HCT116 (cell line): ENCODE results near the gene KANK3.

Experiments used
- CTCF ChIP-seq, 3 experiments: fragments of 200-600 bp in 1 of 3; sonication (generic) in 1 of 3; IDR thresholded peaks in 2 of 3; conservative IDR thresholded peaks in 1 of 3; 2 replicates each; pipeline ENCODE4 v1.5.1; 2012 to 2017; ENCODE audit warnings: low read depth in 2 of 3, low read length in 2 of 3, antibody characterized with exemption in 1 of 3, borderline replicate concordance in 1 of 3, control low read depth in 1 of 3, mild to moderate bottlenecking in 1 of 3, mixed read lengths in 1 of 3, mixed run types in 1 of 3, moderate library complexity in 1 of 3; ENCODE audit not compliant: insufficient read depth in 1 of 3
- POLR2A ChIP-seq: IDR thresholded peaks from 2 replicates; pipeline ENCODE4 v1.7.0; 2011; ENCODE audit warnings: borderline replicate concordance; ENCODE audit not compliant: insufficient read depth, insufficient read length; ENCODE audit errors: extremely low read depth
- RAD21 ChIP-seq: IDR thresholded peaks from 2 replicates; pipeline ENCODE4 v1.6.1; 2012; ENCODE audit warnings: low read depth, mild to moderate bottlenecking
- SP1 ChIP-seq: IDR thresholded peaks from 2 replicates; pipeline ENCODE4 v1.6.1; 2012; ENCODE audit warnings: low read depth
- YY1 ChIP-seq: IDR thresholded peaks from 2 replicates; pipeline ENCODE4 v1.6.1; 2011; ENCODE audit warnings: low read length, low read depth, moderate library complexity, mild to moderate bottlenecking; ENCODE audit not compliant: insufficient replicate concordance; ENCODE audit errors: extremely low read depth

- no peak for TF ChIP-seq SP1
- TF ChIP-seq RAD21 = no peak
- TF ChIP-seq CTCF (IDR thresholded peaks at IDR 0.05 in 2 of 3, conservative IDR thresholded peaks at IDR 0.05 in 1 of 3; ENCODE audit: borderline replicate concordance in 1 of 3, insufficient read depth in 1 of 3, low read depth in 2 of 3, low read length in 2 of 3) = no peak
- no peak for TF ChIP-seq POLR2A
- TF ChIP-seq YY1 = no peak
Measured at GRCh38 chr19:8360196-8360595, 17.1 kb upstream of the KANK3 start.
